ENCODE measurements around the gene BTAF1.

BTAF1 gene

GRCh38 chr10:91957091-91957490, 33.5 kb downstream of the BTAF1 start:
- Histone ChIP-seq H3K27ac (ENCODE audit: low read length) (no peak overlapping the region), H4K20me1 (ENCODE audit: insufficient read depth, low read length) (no peaks in the 10 kb centered on the region; the same call in none of the 2 replicates), H3K36me3 (ENCODE audit: insufficient read depth, low read length) (peaks cover 90% of the 10 kb centered on the region), H2AFZ (ENCODE audit: low read depth, low read length) (no peak overlapping the region), H3K4me2 (ENCODE audit: insufficient read depth, low read length) (no peak overlapping the region), H3K27me3 (ENCODE audit: insufficient read depth, low read length, poor library complexity) (no peaks in the 10 kb centered on the region), H3K79me2 (ENCODE audit: insufficient read depth, low read length) (no peaks in the 10 kb centered on the region), H3K4me3 (ENCODE audit: low read depth in 1 of 2, low read length in 2 of 2) (no peak overlapping the region), H3K9ac (ENCODE audit: low read depth, low read length) (no peak overlapping the region), H3K9me3 (ENCODE audit: insufficient read depth, low read length, severe bottlenecking) (no peaks in the 10 kb centered on the region), H3K4me1 (ENCODE audit: insufficient read depth, low read length) (no peaks in the 10 kb centered on the region)
- ATAC-seq (ENCODE audit: insufficient read depth, low read depth) (no peak), DNase-seq (no peak)
- TF ChIP-seq EZH2 (IDR thresholded peaks at IDR 0.05; ENCODE audit: borderline replicate concordance, low read depth, low read length, severe bottlenecking) (no peak), CTCF (IDR thresholded peaks at IDR 0.05; ENCODE audit: borderline replicate concordance, extremely low read depth, low read length, poor library complexity, severe bottlenecking) (no peak)

GRCh38 chr10:91969297-91969696, 45.7 kb downstream of the BTAF1 start:
- Histone ChIP-seq H2AFZ (ENCODE audit: low read depth, low read length) (no peak overlapping the region), H3K27me3 (ENCODE audit: insufficient read depth, low read length, poor library complexity) (no peaks in the 10 kb centered on the region), H3K79me2 (ENCODE audit: insufficient read depth, low read length) (no peaks in the 10 kb centered on the region), H3K4me2 (ENCODE audit: insufficient read depth, low read length) (no peak overlapping the region), H3K4me3 (ENCODE audit: low read depth in 1 of 2, low read length in 2 of 2) (no peak overlapping the region), H3K27ac (ENCODE audit: low read length) (no peak overlapping the region), H3K36me3 (ENCODE audit: insufficient read depth, low read length) (peaks cover 63% of the 10 kb centered on the region), H3K4me1 (ENCODE audit: insufficient read depth, low read length) (no peaks in the 10 kb centered on the region), H3K9me3 (ENCODE audit: insufficient read depth, low read length, severe bottlenecking) (no peaks in the 10 kb centered on the region), H3K9ac (ENCODE audit: low read depth, low read length) (no peak overlapping the region), H4K20me1 (ENCODE audit: insufficient read depth, low read length) (peaks cover 3% of the 10 kb centered on the region; the same call in 1 of the 2 replicates)
- TF ChIP-seq CTCF (IDR thresholded peaks at IDR 0.05; ENCODE audit: borderline replicate concordance, extremely low read depth, low read length, poor library complexity, severe bottlenecking) (no peak), EZH2 (IDR thresholded peaks at IDR 0.05; ENCODE audit: borderline replicate concordance, low read depth, low read length, severe bottlenecking) (no peak)
- ATAC-seq (ENCODE audit: insufficient read depth, low read depth) (no peak), DNase-seq (no peak)

- Histone ChIP-seq H3K27ac (ENCODE audit: low read length) (no peak overlapping the region), H2AFZ (ENCODE audit: low read depth, low read length) (no peak overlapping the region), H3K36me3 (ENCODE audit: insufficient read depth, low read length) (peaks cover 50% of the 10 kb centered on the region; the same call in 1 of the 2 replicates), H3K4me1 (ENCODE audit: insufficient read depth, low read length) (no peaks in the 10 kb centered on the region), H3K4me3 (ENCODE audit: low read depth in 1 of 2, low read length in 2 of 2) (no peak overlapping the region), H3K9ac (ENCODE audit: low read depth, low read length) (no peak overlapping the region), H3K79me2 (ENCODE audit: insufficient read depth, low read length) (no peaks in the 10 kb centered on the region), H4K20me1 (ENCODE audit: insufficient read depth, low read length) (0 out of 2 replicates have a peak, but pooled peaks cover 2% of the 10 kb centered on the region), H3K9me3 (ENCODE audit: insufficient read depth, low read length, severe bottlenecking) (no peaks in the 10 kb centered on the region), H3K27me3 (ENCODE audit: insufficient read depth, low read length, poor library complexity) (no peaks in the 10 kb centered on the region), H3K4me2 (ENCODE audit: insufficient read depth, low read length) (no peak overlapping the region)
- no peak for ATAC-seq (ENCODE audit: insufficient read depth, low read depth)
- no peak for DNase-seq
- TF ChIP-seq CTCF (IDR thresholded peaks at IDR 0.05; ENCODE audit: borderline replicate concordance, extremely low read depth, low read length, poor library complexity, severe bottlenecking) (no peak), EZH2 (IDR thresholded peaks at IDR 0.05; ENCODE audit: borderline replicate concordance, low read depth, low read length, severe bottlenecking) (no peak)
These were observed 51.4 kb downstream of the BTAF1 start for GRCh38 chr10:91974960-91975359.

- ATAC-seq (ENCODE audit: insufficient read depth, low read depth) = no peak
- Histone ChIP-seq H3K9me3 (ENCODE audit: insufficient read depth, low read length, severe bottlenecking) (no peaks in the 10 kb centered on the region), H3K9ac (ENCODE audit: low read depth, low read length) (no peak overlapping the region), H4K20me1 (ENCODE audit: insufficient read depth, low read length) (0 out of 2 replicates have a peak, but pooled peaks cover 2% of the 10 kb centered on the region), H3K79me2 (ENCODE audit: insufficient read depth, low read length) (no peaks in the 10 kb centered on the region), H3K4me2 (ENCODE audit: insufficient read depth, low read length) (no peak overlapping the region), H2AFZ (ENCODE audit: low read depth, low read length) (no peak overlapping the region), H3K27me3 (ENCODE audit: insufficient read depth, low read length, poor library complexity) (no peaks in the 10 kb centered on the region), H3K4me3 (ENCODE audit: low read depth in 1 of 2, low read length in 2 of 2) (no peak overlapping the region), H3K4me1 (ENCODE audit: insufficient read depth, low read length) (no peaks in the 10 kb centered on the region), H3K27ac (ENCODE audit: low read length) (no peak overlapping the region), H3K36me3 (ENCODE audit: insufficient read depth, low read length) (peaks cover 53% of the 10 kb centered on the region; the same call in 1 of the 2 replicates)
- DNase-seq = no peak
- TF ChIP-seq EZH2 (IDR thresholded peaks at IDR 0.05; ENCODE audit: borderline replicate concordance, low read depth, low read length, severe bottlenecking) = no peak
- TF ChIP-seq CTCF (IDR thresholded peaks at IDR 0.05; ENCODE audit: borderline replicate concordance, extremely low read depth, low read length, poor library complexity, severe bottlenecking) = no peak
These were observed 51.9 kb downstream of the BTAF1 start for GRCh38 chr10:91975438-91975837.
